CD4-positive, alpha-beta T cell treated with Interleukin-6 at 100 ng/mL for 8 hours (primary cell): ENCODE data around the gene CACNA2D2.

Experiments used
- DNase-seq: peaks from one replicate; pipeline ENCODE4 v3.0.0-alpha.2; 2020; ENCODE audit warnings: mixed read lengths, low spot score

CACNA2D2 gene

GRCh38 chr3:50327129-50327528 is 176.3 kb downstream of the CACNA2D2 start:
- no peak for DNase-seq

DNA sequence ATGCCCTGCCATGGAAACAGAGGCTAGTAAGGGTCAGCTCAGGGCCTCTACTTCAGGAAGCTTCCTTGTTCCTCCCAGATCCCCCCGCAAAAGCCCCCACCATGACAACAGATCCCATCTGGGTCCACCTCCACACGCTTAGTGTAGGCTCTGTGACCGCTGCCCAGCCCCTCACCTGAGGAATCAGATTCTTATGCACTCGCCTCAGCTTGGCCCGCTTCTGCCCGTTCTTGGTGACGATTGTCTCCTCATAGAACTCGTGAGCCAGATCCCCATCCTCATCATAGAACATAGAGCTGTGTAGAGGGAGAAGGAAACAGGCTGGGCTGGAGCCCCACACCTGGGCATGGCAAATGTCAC is 177.3 kb downstream of the CACNA2D2 start:
- no peak for DNase-seq

- DNase-seq = no peak
Observed at GRCh38 chr3:50325497-50326181, 177.8 kb downstream of the CACNA2D2 start.

- no peak for DNase-seq
Observed at GRCh38 chr3:50325113-50325480, 178.3 kb downstream of the CACNA2D2 start.

- DNase-seq = peak; percentile 45
Observed at GRCh38 chr3:50324351-50325112, 178.9 kb downstream of the CACNA2D2 start.

GRCh38 chr3:50323614-50324199 is 179.7 kb downstream of the CACNA2D2 start:
- no peak for DNase-seq

DNA sequence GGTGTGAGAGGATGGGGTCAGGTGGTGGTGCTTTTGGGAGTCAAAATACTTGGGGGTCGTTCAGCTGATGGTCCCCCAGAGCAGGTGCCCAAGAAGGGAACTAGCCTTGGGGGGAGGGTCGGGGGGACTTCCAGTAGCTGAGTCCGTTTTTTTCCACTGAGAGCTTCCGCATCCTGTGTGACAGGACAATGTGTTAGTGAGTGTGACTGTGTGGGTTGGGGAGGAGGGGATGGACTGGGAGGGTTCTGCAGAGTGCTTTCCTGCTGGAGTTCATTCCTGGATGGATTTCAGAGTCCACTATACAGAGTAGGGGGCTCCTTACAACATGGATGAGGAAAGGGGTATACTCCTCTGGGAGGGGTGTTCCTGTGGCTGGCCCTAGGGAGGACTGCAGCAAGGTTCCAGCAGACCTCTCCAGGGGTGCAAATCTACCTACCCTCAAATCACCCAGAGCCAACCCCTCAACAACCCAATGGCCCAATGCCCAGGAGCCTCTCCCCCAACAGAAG is 180.3 kb downstream of the CACNA2D2 start:
- no peak for DNase-seq

DNA sequence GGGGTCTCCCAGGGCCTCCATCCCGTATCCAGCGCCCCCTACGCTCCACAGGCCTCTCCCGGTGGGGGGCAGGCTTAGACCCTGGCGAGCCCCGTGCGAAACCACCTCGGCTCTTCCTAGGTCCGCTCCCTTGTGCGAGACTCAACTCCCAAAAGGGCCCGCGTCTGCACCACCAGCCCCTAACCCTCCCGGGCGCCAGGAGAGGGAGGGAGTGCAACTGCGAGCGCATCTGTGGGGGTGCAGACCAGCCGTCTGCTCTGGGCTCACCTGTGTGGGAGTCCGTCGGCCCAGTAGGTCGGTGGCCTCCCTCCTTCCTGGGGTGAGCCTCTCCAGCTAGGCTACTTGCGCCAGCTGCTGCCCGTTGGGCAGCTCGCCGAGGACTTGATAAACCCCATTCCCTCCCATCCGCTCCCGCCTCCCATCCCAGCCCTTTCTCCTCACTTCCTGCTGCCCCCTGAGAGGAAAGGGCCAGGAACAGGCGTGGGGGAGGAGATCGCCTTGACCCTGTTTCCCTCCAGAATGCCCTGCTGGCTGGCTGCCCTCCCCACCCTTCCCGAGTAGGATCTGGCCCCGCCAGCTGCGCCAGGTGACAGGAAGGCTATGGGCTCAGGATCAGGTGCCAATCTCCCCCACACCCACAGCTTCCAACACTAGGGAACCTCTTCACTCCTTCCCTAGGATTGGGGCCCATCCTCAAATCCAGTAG is 180.9 kb downstream of the CACNA2D2 start, which contains the start of gene HYAL2:
TSS of gene HYAL2 (minus strand) at position 360 of the 706 bp plus-strand sequence. CDS start 2,256 bp downstream, outside the sequence.
- DNase-seq = no peak

- DNase-seq = no peak
Observed at GRCh38 chr3:50322115-50322385, 181.4 kb downstream of the CACNA2D2 start.

GRCh38 chr3:50321336-50322114 is 181.9 kb downstream of the CACNA2D2 start:
- DNase-seq = peak; percentile 78

- DNase-seq = peak; percentile 58
Observed at GRCh38 chr3:50320853-50321335, 182.5 kb downstream of the CACNA2D2 start.

DNA sequence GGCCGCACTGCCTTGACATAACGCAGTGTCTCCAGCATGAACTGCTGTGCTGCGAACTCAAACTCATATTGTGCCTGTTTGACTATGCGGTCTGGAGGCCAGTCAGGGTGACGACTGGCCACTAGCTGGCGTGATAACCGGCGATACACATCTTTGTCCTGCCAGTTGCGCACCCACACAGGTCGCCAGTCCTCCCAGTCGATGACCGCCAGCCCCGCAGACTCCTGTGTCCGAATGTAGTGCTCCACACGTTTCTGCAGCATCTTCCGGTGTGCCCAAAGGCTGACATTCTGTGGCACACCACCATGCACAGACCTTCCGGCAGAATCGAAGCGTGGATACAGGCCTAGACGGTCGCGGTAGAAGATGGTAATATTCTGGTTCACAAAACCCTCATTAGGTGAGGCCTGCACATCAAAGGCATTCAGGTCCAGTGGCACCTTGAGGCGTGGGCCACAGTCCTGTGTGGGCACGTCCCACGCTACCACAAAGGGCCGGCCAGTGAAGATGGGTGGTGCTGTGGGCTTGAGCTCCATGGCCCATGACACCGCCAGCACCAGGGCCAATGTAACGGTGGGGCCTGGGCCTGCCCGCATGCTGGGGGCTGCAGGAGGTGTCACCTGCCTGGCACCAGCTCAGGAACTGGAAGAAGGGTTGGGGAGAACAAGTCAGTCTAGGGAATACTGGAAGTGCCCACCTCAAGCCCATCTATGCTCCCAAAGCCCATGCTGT is 183.4 kb downstream of the CACNA2D2 start:
- no peak for DNase-seq

GRCh38 chr3:50319181-50319893 is 184.1 kb downstream of the CACNA2D2 start:
- no peak for DNase-seq

- no peak for DNase-seq
Observed at GRCh38 chr3:50318615-50319014, 184.8 kb downstream of the CACNA2D2 start.

GRCh38 chr3:50318163-50318562 is 185.3 kb downstream of the CACNA2D2 start:
- DNase-seq = no peak

DNA sequence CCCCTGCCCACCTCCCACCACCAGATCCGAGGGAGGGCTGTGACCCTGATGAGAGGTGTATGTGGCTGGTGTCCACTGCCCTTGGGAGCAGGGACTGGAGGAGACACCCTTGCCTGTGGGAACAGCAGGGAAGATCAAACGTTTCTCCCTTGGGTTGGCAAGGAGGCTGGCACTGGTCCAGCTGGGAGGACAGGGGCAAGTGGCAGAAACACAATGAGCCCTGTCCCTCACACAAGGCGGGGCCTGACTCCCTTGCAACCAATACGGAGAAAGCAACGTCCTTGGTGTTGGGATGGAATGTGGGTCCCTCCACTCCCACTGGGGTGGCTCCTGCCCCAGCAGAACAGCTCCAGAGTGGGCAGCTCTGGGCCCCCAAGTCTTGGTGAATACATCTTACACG is 186.1 kb downstream of the CACNA2D2 start:
- DNase-seq = no peak

GRCh38 chr3:50316657-50317242 is 186.7 kb downstream of the CACNA2D2 start:
- DNase-seq = peak; percentile 70

GRCh38 chr3:50314816-50315215 is 188.6 kb downstream of the CACNA2D2 start:
- no peak for DNase-seq

DNA sequence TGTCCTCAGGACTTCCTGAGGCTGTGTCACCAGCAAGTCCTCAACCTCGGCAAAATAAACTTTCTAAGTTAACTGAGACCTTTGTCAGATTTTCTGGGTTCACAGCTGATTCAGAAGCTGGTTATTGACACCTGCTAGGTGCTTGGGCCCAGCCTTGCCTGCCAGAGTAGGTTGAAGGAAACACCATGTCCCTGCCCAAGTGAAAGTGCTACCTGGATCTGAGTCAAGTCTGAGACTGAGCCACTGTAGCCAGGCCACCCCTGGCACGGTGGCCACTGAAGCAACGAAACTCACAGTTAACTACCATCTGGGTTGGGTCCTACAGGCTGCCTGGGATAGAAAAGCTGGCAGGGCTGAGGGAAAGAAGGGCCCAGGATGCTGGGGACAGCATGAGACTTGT is 189.1 kb downstream of the CACNA2D2 start:
- DNase-seq = no peak
